ENCODE data around the gene GLCCI1.

GRCh38 chr7:7933915-7934526 is 34.6 kb upstream of the GLCCI1 start:
- TF ChIP-seq EZH2 (IDR thresholded peaks at IDR 0.05) (no peak), POLR2AphosphoS5 (IDR thresholded peaks at IDR 0.05; ENCODE audit: borderline replicate concordance, low read depth, low read length) (no peak), FOXP2 (optimal IDR thresholded peaks at IDR 0.05; ENCODE audit: control extremely low read depth, extremely low read length, insufficient read depth) (no peak)

Measured in SK-N-MC (cell line).